GM18526 (cell line): ENCODE measurements around the gene IGSF21.

Source experiments
- POLR2A ChIP-seq: IDR thresholded peaks from 3 replicates; pipeline ENCODE4 v1.6.1; 2011; ENCODE audit not compliant: insufficient read length; ENCODE audit errors: extremely low read depth

Gene IGSF21

DNA sequence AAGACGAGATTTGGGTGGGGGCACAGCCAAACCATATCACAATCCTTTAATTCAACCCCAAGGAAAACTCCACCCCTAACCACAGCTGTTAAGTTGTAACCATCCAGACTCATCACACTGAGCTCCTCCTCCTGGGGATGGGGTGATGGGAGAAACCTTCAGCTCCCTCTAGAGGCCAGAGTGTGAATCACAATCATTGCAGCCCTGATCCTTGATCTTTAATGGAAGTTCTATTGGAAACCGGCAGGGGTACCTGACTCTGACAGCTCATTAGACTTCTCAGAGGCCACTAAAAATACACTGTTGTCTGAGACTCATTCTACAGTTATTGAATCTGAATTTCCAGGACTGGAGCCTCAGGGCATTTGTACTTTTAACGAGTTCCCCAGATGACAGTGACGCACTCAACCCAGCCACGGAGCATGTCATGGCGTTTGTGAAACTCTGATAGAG lies 127.2 kb downstream of the IGSF21 start:
- no peak for TF ChIP-seq POLR2A

DNA sequence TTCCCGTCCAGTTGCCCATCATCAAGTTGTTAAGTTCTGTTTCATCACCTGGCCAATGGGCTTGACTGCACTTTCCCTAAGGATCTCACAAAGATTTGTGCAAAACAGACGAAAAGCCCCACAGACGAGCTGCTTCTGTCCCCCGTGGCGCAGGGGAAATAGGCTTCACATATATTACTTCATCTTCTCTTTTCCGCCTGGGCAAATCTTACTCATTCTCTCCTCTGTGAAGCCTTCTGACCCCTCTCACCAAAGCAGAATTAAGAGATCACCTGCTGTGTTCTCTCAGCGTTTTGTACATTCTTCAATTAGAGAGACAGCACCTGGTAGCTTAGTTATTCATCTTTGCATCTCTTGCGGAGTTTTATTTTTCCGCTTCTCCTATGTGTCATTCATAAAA lies 129.8 kb downstream of the IGSF21 start:
- no peak for TF ChIP-seq POLR2A

DNA sequence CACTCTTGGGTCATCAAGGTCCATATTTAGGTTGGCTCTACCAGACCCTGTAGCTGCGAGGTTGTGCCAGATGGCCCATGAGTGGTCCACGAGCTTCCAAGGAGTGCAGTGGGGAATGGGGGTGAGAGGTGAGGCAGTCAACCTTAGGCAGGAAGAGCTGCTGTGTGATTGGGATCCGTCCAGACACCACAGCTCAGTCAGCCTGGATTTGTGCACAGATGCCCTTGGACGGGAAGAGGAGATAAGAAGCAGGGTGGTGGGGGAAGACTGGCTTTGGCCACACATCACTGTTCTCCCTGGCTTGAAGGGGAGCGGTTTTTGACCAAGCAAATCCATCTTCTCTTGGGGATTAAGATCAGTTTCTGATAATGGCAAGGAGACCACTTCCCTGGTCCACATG lies 130.6 kb downstream of the IGSF21 start:
- TF ChIP-seq POLR2A: no peak

DNA sequence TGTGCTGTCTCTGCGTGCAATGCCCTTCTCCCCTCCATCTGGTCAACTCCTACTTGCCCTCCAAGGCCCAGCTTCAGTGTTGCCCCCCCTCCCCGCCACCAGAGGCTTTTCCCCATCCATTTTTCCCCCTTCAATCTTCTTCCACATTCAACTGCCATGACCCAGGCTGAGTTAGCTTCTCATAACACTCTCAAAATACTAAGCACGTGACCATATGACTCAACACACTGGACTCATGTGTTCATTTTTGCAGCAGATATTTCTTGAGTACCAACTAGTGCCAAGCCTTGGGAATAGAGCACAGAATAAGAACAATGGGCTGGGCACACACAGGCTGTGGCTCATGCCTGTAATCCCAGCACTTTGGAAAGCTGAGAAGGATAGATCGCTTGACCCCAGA lies 132.1 kb downstream of the IGSF21 start:
- no peak for TF ChIP-seq POLR2A

DNA sequence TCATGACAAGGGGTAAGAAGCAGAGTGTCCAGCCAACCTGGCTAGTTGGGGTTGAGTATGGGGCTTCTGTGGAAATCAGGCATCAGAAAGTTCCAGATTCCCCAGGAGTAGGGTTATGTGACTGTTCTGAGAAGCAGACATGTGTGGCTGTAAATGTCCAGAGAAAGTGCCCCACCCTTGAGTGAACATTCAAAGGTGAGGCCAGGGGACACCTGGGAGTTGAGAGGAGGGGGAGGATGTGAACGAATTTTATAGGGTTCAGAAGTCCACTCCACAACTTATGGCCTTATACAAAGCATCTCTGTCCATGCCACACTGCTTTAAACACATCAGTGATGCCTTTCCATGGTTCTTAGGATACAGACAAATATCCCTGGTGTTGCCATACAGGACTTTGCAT lies 133.3 kb downstream of the IGSF21 start:
- no peak for TF ChIP-seq POLR2A

DNA sequence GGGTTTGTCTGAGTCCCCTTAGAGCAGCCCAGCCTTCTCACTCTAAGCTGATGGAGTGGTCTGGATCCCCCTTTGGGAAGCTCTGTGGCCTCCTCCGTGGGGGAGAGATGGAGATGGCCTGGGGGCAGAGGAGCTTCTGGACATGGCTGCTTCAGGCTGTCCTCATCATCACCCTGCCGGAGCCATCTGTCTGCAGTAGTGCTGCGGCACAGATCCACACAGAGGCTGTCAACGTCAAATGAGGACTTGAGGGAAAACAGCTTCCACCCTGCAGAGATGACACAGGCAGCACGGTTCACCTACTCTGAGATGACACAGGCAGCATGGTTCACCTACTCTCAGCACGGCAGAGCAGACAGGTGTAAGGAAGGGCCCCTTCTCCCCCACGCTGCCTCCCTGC lies 134.3 kb downstream of the IGSF21 start:
- TF ChIP-seq POLR2A: no peak

DNA sequence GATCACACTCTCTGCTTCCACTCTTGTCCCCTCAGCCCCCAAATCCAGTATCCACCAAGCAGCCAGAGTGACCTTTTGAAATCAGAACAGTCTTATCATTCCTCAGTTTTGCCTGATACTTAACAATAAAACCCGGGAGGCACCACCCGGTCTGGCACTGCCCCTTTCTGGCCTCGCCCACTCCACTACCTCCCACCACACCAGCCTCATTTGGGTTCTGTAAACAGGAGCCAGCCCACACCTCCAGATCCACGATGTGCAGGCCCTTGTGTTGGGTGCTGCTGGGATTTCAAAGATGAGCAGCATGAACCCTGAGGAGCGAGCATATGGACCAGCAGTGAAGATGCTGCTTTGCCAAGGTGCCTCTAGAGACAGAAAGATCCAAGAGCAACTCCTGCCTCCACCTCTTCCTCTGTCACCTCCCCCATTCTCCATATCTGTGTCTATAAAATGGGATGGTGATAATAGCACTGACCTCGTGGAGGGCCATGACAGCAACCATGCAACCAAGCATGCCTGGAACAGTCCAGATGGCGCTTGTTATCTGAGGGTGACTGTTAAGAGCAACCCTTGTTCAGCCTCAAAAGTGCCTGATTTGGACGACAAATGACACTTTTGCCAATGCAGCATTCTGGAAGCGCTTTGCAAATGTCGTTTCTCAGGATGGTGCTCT lies 136.0 kb downstream of the IGSF21 start:
- no peak for TF ChIP-seq POLR2A

DNA sequence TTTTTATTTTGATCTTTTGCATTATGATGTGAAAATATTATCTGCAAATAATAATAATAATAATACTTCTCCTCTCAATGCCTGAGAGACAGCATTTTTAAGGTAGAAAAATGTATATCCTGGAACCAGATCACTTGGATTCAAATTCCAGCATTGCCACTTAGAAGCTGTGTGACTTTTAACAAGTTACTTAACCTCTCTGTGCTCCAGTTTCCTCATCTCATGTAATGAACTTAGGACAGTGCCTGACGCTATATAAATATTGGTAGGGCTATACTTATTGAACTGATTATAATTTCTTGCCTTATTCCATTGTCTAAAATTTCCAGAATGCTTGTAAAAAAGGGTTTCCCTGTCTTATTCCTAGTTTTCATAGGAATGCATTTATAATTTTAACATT lies 137.2 kb downstream of the IGSF21 start:
- TF ChIP-seq POLR2A: no peak

DNA sequence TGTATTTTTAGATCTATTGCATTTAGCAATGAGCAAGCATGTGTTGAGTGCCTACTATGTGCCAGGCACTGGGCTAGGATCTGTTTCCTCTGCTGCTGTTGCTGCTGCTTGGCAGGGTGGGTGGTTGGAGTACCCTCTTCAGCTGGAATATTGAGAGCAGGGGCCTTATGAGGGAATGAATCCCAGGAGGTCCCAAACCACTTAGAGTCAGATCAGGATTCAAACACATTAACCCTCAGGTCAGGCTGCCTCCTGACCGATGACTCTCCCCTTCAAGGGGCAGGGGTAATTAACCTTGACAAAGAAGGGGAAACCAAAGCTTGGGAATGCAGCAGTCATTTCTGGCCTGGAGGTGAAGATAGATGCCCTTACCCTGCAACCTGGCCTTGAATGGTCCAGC lies 138.0 kb downstream of the IGSF21 start:
- TF ChIP-seq POLR2A: no peak

DNA sequence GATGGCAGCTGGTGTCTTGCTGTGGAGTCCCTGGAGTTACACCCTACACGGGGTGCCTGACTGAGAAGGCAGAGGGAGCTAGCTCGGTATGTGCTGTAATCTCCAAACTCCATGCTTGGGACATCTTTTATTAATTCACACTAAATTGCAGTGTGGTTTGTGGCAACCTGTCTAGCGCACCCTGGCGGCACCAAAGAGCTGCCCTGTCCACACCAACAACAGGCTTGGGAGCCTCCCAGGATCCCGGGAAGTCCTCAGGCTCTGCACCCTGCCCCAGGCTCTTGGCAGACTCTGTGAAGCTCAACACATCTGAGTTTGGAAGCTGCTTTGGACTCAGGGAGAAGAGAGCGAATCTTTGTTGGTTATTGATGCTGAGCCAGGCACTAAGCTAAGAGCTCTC lies 138.9 kb downstream of the IGSF21 start:
- no peak for TF ChIP-seq POLR2A

DNA sequence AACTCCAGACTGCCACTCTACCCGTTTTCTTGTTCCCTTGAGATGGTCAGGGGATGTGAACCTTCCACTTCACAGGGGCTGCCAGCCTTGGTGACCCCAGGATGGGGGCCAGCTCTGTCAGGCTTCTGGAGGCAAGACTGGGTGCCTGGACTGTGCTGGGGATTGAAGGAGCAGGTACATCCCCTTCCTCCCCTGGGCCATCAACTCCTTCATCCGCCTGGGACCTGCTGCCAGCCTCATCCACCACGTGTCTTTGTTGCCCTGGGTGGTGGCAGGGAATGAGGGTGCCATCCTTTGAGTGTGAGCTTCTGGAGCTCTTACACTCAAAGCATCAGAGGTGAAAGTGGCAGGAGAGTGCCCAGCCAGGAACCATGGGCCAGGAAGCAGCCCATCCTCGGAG lies 139.6 kb downstream of the IGSF21 start:
- TF ChIP-seq POLR2A: no peak

DNA sequence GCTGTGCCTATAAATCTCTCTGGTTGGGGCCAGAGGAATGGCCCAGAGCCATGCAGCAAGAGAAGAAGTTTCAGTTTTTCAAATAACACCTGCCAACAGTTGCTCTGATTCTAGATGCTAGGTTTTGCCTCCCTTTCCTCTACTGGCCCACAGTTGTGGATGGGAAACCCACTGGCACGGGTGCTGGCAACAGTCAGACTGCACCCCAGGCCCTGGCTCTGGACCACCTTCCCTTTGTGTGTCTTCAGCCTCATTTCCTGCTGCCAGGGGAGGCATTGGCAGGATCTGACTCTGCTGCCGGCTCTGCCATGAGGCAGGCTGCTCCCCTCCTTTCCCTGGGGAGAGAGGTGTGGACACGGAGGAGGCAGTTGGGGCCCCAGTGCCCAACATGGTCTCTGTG lies 142.0 kb downstream of the IGSF21 start:
- no peak for TF ChIP-seq POLR2A

DNA sequence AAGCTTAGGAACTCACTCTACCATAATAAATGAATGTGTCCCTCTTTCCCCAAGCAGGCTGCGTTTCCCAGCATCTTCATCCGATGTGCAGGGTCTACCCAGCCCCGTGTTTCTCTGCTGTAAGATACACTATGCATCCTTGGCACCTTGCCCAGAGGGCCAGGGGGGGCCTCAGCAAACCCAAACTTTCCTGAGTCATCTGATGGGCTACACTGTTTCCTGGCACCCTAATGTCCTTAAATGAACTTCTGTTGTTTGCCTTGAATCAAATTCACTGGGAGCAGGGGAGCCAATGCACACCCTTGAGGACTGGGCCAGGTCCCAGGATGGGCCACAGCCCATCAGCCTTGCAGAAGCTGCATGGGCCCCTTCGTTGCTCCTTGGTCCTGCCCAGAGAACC lies 145.5 kb downstream of the IGSF21 start:
- no peak for TF ChIP-seq POLR2A

DNA sequence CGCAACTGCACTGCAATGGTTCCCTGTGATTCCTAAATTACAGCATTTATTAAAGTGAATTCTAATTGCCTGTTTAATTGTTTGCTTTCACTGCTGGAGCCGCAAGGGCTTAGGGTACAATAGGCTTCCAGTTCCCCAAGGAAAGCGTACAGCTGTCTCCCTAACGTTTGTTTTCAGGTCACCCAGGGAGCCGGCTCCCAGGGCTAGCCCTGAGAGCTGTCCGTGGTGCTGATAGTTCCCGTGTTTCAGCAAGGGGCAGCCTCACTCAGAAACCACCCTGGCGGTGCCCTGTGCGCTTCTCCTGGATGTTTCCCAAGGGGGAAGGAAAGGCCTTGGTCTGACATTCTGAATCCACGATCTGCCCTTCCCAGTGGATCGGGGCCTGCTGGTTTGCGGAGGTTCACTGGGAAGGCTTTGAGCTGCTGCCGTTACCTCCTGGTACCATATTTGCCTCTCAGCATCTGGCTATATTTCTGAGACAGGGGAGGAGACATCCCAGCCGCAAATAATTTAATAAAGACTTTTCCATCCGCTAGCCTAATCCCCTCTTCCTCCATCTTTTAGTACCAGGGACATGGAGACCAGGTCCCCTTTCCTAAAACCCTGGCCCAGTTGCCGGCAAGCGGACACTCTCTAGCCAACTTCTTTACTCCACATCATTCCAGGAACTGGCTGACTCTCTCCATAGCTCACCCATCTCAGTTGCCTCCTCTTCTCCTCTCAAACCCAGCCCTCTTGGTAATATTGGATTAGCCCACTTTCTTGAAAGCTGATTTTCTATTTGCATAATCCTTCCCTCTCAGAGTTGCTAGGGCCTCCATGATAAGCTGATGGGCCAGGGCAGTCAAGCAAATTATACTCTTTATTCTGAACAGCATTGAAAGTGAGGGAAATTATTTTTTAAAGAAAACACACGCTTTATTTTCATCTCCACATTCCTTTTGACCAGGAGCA lies 149.0 kb downstream of the IGSF21 start:
- no peak for TF ChIP-seq POLR2A

DNA sequence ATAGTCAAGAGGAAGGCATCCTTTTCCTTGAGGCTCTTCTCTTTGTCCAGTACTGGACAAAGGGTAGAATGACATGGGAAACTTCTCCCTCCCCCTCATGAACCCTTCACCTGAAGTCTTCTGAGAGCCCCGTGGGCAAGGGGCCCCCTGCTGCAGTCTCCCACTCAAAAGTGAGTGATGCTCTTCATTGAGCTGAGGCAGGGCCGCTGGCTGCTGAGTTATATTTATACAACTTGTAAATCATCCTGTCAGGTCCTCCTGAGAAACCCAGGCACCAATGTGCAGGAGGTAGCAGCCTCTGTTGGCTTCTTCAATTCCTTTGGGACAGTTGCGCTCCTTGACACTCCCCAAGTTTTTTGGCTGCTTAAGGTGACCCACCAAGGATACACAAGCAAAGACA lies 150.2 kb downstream of the IGSF21 start:
- TF ChIP-seq POLR2A: no peak

DNA sequence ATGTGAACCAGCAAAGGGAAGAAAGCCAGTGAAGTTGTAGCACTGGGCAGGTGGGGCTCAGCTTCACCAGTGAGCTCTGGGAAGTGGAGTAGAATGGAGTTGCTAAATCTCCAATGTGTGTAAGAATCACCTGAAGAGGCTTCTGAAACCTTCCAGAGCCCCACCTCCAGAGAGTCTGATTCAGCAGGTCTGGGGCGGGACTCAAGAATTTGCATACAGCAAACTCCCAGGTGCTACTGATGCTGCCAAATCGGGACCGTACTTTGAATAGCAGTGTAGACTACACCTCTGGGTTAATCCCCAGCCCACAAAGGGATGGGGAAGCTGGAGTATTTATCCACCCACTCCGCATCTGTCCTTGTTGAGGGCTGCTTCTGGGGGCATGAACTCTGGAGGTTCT lies 154.3 kb downstream of the IGSF21 start:
- TF ChIP-seq POLR2A: no peak
